C4-2B (cell line): ENCODE results near the gene RILPL1.
"Not testable (repeated sequence)": the region's sequence is repeated elsewhere in the genome, so short reads cannot be mapped to it uniquely, and the experiment has no call there.

Experiments
- CTCF ChIP-seq: fragments of 450-650 bp; conservative IDR thresholded peaks from 2 replicates; pipeline ENCODE4 v1.5.1; 2017; ENCODE audit warnings: mild to moderate bottlenecking
- ZFX ChIP-seq: fragments of 450-650 bp; IDR thresholded peaks from 2 replicates; pipeline ENCODE4 v1.6.1; 2017

GRCh38 chr12:123429101-123429500, 104.4 kb downstream of the RILPL1 start:
- not testable (repeated sequence) for TF ChIP-seq CTCF, ZFX
